Measurements from ENCODE around the gene RPS27. TPM values are rescaled to one million over a fixed set of nuclear protein-coding genes. Genes with fewer than 3 reads are reported as not detected.
A peak's percentile ranks its signal among the peaks of the same experiment; 100 is the strongest.

The RPS27 gene
- polyA plus RNA-seq, 3 donors: 4,186 to 7,443 (median 4,309) TPM

DNA sequence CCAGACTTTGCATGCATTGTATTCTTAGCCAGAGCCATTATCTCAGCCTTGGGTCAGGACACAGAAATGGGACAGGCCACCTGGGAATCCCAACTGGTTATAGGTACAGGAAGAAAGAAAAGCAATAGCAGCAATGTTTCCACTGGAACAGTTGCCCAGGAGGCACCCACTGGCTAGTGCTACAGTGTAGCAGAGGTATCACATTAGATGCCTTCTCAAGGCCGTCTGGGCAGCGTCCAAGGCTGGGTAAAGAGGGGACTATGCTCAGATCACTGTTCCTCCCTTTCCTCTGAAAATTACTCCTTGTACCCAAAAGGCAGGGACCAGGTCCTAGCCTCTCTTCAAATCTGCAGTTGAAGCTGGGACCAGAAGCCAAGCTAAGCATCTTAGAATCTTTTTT lies 20.2 kb upstream of the RPS27 start:
- H3K79me2 ChIP-seq (ENCODE audit: insufficient read depth, low read length): peaks cover 22% of the 10 kb centered on the region
- no peak for DNase-seq
- intact Hi-C loops (cut with micrococcal nuclease): no loop called here
- Mint-ChIP-seq H3K9me3 (no peaks in the 10 kb centered on the region), H3K36me3 (peaks cover 18 to 23% of the 10 kb centered on the region in 2 donors), H3K4me1 (peaks cover 56% of the 10 kb centered on the region), H3K27me3 (ENCODE audit: low read depth in 3 of 3) (peaks cover 2 to 4% (median 2%) of the 10 kb centered on the region in 3 donors), H3K27ac (no peak overlapping the region), H3K4me3 (no peak overlapping the region)
- no peak overlapping the region for H3K27ac ChIP-seq (ENCODE audit: low read depth in 1 of 2, low read length in 2 of 2)
- no peak overlapping the region for H3K9ac ChIP-seq (ENCODE audit: insufficient read depth, low read length, poor library complexity, severe bottlenecking)
- WGBS (ENCODE audit: insufficient coverage): no CpG with 5 or more reads among the region's 2 CpGs
- peaks cover 24 to 35% of the 10 kb centered on the region in 2 donors for H3K4me1 ChIP-seq (ENCODE audit: control insufficient read depth in 1 of 2, insufficient read depth in 2 of 2, low read length in 2 of 2)
- no peak overlapping the region for H2AFZ ChIP-seq (ENCODE audit: insufficient read depth, low read depth, low read length, poor library complexity, severe bottlenecking)
- peaks cover 17 to 25% of the 10 kb centered on the region in 2 donors for H3K36me3 ChIP-seq (replicated peaks in 1 of 2; ENCODE audit: control insufficient read depth in 1 of 2, insufficient read depth in 2 of 2, low read length in 2 of 2)
- H3K4me2 ChIP-seq (replicated peaks; ENCODE audit: extremely low read depth, low read length, poor library complexity, severe bottlenecking): no peak overlapping the region
- H4K20me1 ChIP-seq (ENCODE audit: insufficient read depth, low read length): peaks cover under 1% of the 10 kb centered on the region
- no peaks in the 10 kb centered on the region for H3K9me3 ChIP-seq (replicated peaks in 1 of 2; ENCODE audit: control insufficient read depth in 1 of 2, insufficient read depth in 1 of 2, low read length in 2 of 2)
- no peak for TF ChIP-seq CTCF (IDR thresholded peaks at IDR 0.05)
- no peak overlapping the region for H3K4me3 ChIP-seq (replicated peaks in 1 of 3; ENCODE audit: low read depth in 2 of 3, low read length in 3 of 3)
- H3K27me3 ChIP-seq (ENCODE audit: control insufficient read depth in 2 of 2, insufficient read depth in 2 of 2, low read length in 2 of 2): no peaks in the 10 kb centered on the region

GRCh38 chr1:153973071-153973470 lies 17.5 kb upstream of the RPS27 start:
- Histone ChIP-seq H3K36me3 (replicated peaks in 1 of 2; ENCODE audit: control insufficient read depth in 1 of 2, insufficient read depth in 2 of 2, low read length in 2 of 2) (peaks cover 23 to 31% of the 10 kb centered on the region in 2 donors), H3K4me3 (replicated peaks in 1 of 3; ENCODE audit: low read depth in 2 of 3, low read length in 3 of 3) (no peak overlapping the region), H3K9ac (ENCODE audit: insufficient read depth, low read length, poor library complexity, severe bottlenecking) (no peak overlapping the region), H3K27ac (ENCODE audit: low read depth in 1 of 2, low read length in 2 of 2) (no peak overlapping the region), H3K4me1 (ENCODE audit: control insufficient read depth in 1 of 2, insufficient read depth in 2 of 2, low read length in 2 of 2) (peaks cover 20 to 33% of the 10 kb centered on the region in 2 donors), H3K79me2 (ENCODE audit: insufficient read depth, low read length) (peaks cover 28% of the 10 kb centered on the region), H3K4me2 (replicated peaks; ENCODE audit: extremely low read depth, low read length, poor library complexity, severe bottlenecking) (no peak overlapping the region), H2AFZ (ENCODE audit: insufficient read depth, low read depth, low read length, poor library complexity, severe bottlenecking) (no peak overlapping the region), H4K20me1 (ENCODE audit: insufficient read depth, low read length) (peaks cover 6% of the 10 kb centered on the region), H3K9me3 (replicated peaks in 1 of 2; ENCODE audit: control insufficient read depth in 1 of 2, insufficient read depth in 1 of 2, low read length in 2 of 2) (no peaks in the 10 kb centered on the region), H3K27me3 (ENCODE audit: control insufficient read depth in 2 of 2, insufficient read depth in 2 of 2, low read length in 2 of 2) (no peaks in the 10 kb centered on the region)
- no peak for DNase-seq
- Mint-ChIP-seq H3K9me3 (no peaks in the 10 kb centered on the region), H3K27me3 (ENCODE audit: low read depth in 3 of 3) (peaks cover under 1 to 6% (median 2%) of the 10 kb centered on the region in 3 donors), H3K27ac (peak overlapping the region in 1 of 7 donors; percentile 46), H3K36me3 (peaks cover 25 to 33% of the 10 kb centered on the region in 2 donors), H3K4me1 (peaks cover 48% of the 10 kb centered on the region), H3K4me3 (no peak overlapping the region)
- WGBS (ENCODE audit: insufficient coverage): 90% methylated on average over 3 of the region's 3 CpGs
- no peak for TF ChIP-seq CTCF (IDR thresholded peaks at IDR 0.05)
- intact Hi-C loops (cut with micrococcal nuclease): no loop called here

All from CD14-positive monocyte (primary cell).